HepG2 (cell line): ENCODE measurements around the gene CCNL1. TPM values are rescaled to one million over a fixed set of nuclear protein-coding genes. Genes with fewer than 3 reads are reported as not detected.
"Not testable (repeated sequence)": the region's sequence is repeated elsewhere in the genome, so short reads cannot be mapped to it uniquely, and the experiment has no call there.

Source experiments
- ATAC-seq: fragments of 200-7000 bp; cut with Tn5 transposase; 3 replicates; pipeline ENCODE4 v1.9.1; 2020; ENCODE audit warnings: mild to moderate bottlenecking, moderate library complexity
- BruUV-seq: library from RNA; stranded (reverse); fragments of 400-500 nt; replicated peaks from 2 replicates; lab custom pipeline; 2021; lab: Mats Ljungman, UMichigan
- CTCF ChIA-PET: fragments of 300-600 bp; formaldehyde crosslinking; extraction: SDS; loops from one replicate; lab custom pipeline; 2021; ENCODE audit warnings: low total read pairs, inconsistent platforms, low intra/inter-chr PET ratio; lab: Yijun Ruan, JAX
- POLR2A ChIA-PET: fragments of 350-600 bp; sonication (Branson Sonifier 250); formaldehyde crosslinking; loops from one replicate; lab custom pipeline; 2020; ENCODE audit warnings: antibody characterized with exemption, inconsistent platforms; lab: Yijun Ruan, JAX
- DNase-seq: peaks from one replicate; pipeline ENCODE4 v3.0.0-alpha.2; 2015; ENCODE audit warnings: low spot score
- FAIRE-seq: peaks from 3 replicates; lab custom pipeline; 2011; peaks lifted over from hg19 to GRCh38; lab: Jason Lieb, UNC
- H2AFZ ChIP-seq: one replicate; pipeline ENCODE4 v1.6.1; 2011; ENCODE audit warnings: low read length, inconsistent platforms
- H3K27ac ChIP-seq: fragments of 300-600 bp; 3 replicates; pipeline ENCODE4 v1.8.0; 2011; ENCODE audit warnings: mixed run types, mild to moderate bottlenecking, mixed read lengths, low read length, inconsistent platforms; ENCODE audit not compliant: insufficient read depth; ENCODE audit errors: extremely low read length
- H3K27me3 ChIP-seq, 2 experiments: fragments of 200-600 bp in 1 of 2; 2 replicates in 1 of 2; 3 replicates in 1 of 2; pipeline versions ENCODE4 v1.6.0 to v1.8.0; 2011; ENCODE audit warnings: low read length in 2 of 2, mild to moderate bottlenecking in 2 of 2, moderate library complexity in 2 of 2, inconsistent platforms in 1 of 2; ENCODE audit not compliant: insufficient read depth in 2 of 2, control insufficient read depth in 1 of 2
- H3K36me3 ChIP-seq, 2 experiments: fragments of 200-600 bp in 1 of 2; replicated peaks in 1 of 2; 2 replicates in 1 of 2; 3 replicates in 1 of 2; pipeline versions ENCODE4 v1.5.1 to v1.8.0; 2011; ENCODE audit warnings: low read length in 2 of 2, inconsistent platforms in 1 of 2; ENCODE audit not compliant: insufficient read depth in 2 of 2, control insufficient read depth in 1 of 2
- H3K4me1 ChIP-seq: 2 replicates; pipeline ENCODE4 v1.5.1; 2012; ENCODE audit warnings: low read length, inconsistent platforms; ENCODE audit not compliant: insufficient read depth
- H3K4me2 ChIP-seq: 2 replicates; pipeline ENCODE4 v1.6.0; 2011; ENCODE audit warnings: low read depth, low read length, inconsistent platforms
- H3K4me3 ChIP-seq, 3 experiments: fragments of 200-600 bp in 1 of 3; sonication (generic), shearing (Covaris generic) in 1 of 3; replicated peaks in 1 of 3; 2 replicates each; pipeline ENCODE4 v1.5.1; 2011 to 2016; ENCODE audit warnings: low read length in 3 of 3, inconsistent platforms in 2 of 3, low read depth in 2 of 3, mild to moderate bottlenecking in 2 of 3, control low read depth in 1 of 3, mixed read lengths in 1 of 3; ENCODE audit not compliant: insufficient read depth in 1 of 3
- H3K79me2 ChIP-seq: one replicate; pipeline ENCODE4 v1.6.1; 2011; ENCODE audit warnings: low read length, inconsistent platforms; ENCODE audit not compliant: insufficient read depth
- H3K9ac ChIP-seq: 2 replicates; pipeline ENCODE4 v1.6.0; 2011; ENCODE audit warnings: mild to moderate bottlenecking, low read depth, low read length, inconsistent platforms; ENCODE audit not compliant: insufficient read depth
- H3K9me3 ChIP-seq: 2 replicates; pipeline ENCODE4 v1.5.1; 2012; ENCODE audit warnings: mild to moderate bottlenecking, low read length
- H4K20me1 ChIP-seq: 2 replicates; pipeline ENCODE4 v1.6.0; 2011; ENCODE audit warnings: inconsistent platforms, mild to moderate bottlenecking, low read length, moderate library complexity; ENCODE audit not compliant: insufficient read depth
- HNRNPL ChIP-seq: fragments of 200-400 bp; formaldehyde crosslinking; IDR thresholded peaks from 2 replicates; pipeline ENCODE4 v1.6.1; 2017; ENCODE audit warnings: mild to moderate bottlenecking, low read depth, low read length
- MXI1 ChIP-seq: IDR thresholded peaks from 3 replicates; pipeline ENCODE4 v1.6.1; 2012; ENCODE audit warnings: low read depth, low read length, inconsistent platforms, borderline replicate concordance
- RARA ChIP-seq: IDR thresholded peaks from 2 replicates; pipeline ENCODE4 v1.6.1; 2016; ENCODE audit warnings: missing genetic modification reagents, missing compliant biosample characterization
- SNAPC4 ChIP-seq: sonication (generic); formaldehyde crosslinking; IDR thresholded peaks from 2 replicates; pipeline ENCODE4 v1.4.0; 2020; ENCODE audit warnings: mild to moderate bottlenecking, missing genetic modification reagents
- SPEN ChIP-seq: sonication (generic); formaldehyde crosslinking; IDR thresholded peaks from 2 replicates; pipeline ENCODE4 v1.5.1; 2020; ENCODE audit warnings: low read depth, mild to moderate bottlenecking, missing genetic modification reagents
- STAG1 ChIP-seq: sonication (generic); formaldehyde crosslinking; IDR thresholded peaks from 2 replicates; pipeline ENCODE4 v1.4.0; 2020; ENCODE audit warnings: missing genetic modification reagents
- ZNF501 ChIP-seq: sonication (generic); formaldehyde crosslinking; IDR thresholded peaks from 2 replicates; pipeline ENCODE4 v1.5.1; 2020; ENCODE audit warnings: mild to moderate bottlenecking, moderate library complexity, missing genetic modification reagents
- ZNF83 ChIP-seq: sonication (generic); formaldehyde crosslinking; IDR thresholded peaks from 2 replicates; pipeline ENCODE4 v1.4.0; 2020; ENCODE audit warnings: missing genetic modification reagents, mild to moderate bottlenecking, borderline replicate concordance
- WGBS: methylation state at CpG from one replicate; pipeline ENCODE4 v1.1.6; 2017; ENCODE audit warnings: low lambda C conversion rate; 5-methylcytosine and 5-hydroxymethylcytosine counted together
- in situ Hi-C: cut with HindIII; loops from 2 replicates; pipeline ENCODE4 v1.10.0; 2017; ENCODE audit warnings: low pct_unique_long_range_greater_than_20kb; ENCODE audit not compliant: extremely low pct_ligation_motif_present
- intact Hi-C: fragments of 100-400 bp; cut with micrococcal nuclease; formaldehyde crosslinking; loops from one replicate; pipeline ENCODE4 v1.10.0; 2022; ENCODE audit not compliant: unreplicated experiment
- polyA plus RNA-seq, 8 experiments: library from polyadenylated mRNA; depleted of rRNA in 3 of 8; stranded (reverse) in 7 of 8; unstranded in 1 of 8; fragments of >200 nt; fragmentation: Illumina TruSeq in 4 of 8; extraction: Trizol in 4 of 8; gene quantifications; 2 replicates each; pipeline versions ENCODE4 v1.2.1 to v1.2.3, GENCODE V29; 2011 to 2016; ENCODE audit warnings: low read depth in 4 of 8, missing spikeins in 1 of 8, mixed read lengths in 1 of 8; ENCODE audit not compliant: insufficient read depth in 1 of 8
- total RNA-seq, 5 experiments: library from RNA; depleted of rRNA; stranded (reverse); fragments of >200 nt; fragmentation: Illumina TruSeq; extraction: Trizol; gene quantifications; 2 replicates each; pipeline ENCODE4 v1.2.3, GENCODE V29; 2016; ENCODE audit warnings: low read depth in 1 of 5
- TF ChIP-seq, protein P1 (sequence below): sonication (generic); formaldehyde crosslinking; IDR thresholded peaks from 2 replicates; pipeline ENCODE4 v1.5.0; 2020; ENCODE audit warnings: mild to moderate bottlenecking, missing genetic modification reagents, moderate library complexity

CCNL1 gene
- total and polyA plus RNA-seq, 2 of the 13 experiments (the other 11 are each of a cell fraction or from before 2014, with no cell fraction given) = 151 to 303 TPM

DNA sequence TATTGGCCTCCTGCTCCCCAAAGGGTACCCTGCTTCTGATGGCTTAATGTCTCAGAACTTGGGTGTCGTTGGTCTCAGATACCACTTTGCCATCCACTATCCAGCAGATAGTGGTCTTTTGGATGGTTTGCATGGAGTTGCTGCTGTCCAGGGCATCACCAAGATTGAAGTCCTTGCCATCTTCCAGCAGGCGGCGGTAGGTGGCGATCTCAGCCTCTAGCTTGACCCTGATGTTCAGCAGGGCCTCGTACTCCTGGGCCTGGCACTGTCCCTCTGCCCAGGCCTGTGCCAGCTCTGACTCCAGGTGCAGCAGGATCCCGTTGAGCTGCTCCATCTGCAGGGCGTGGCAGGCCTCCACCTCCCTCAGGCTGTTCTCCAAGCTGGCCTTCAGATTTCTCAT lies 2.7 kb upstream of the CCNL1 start:
- H3K9me3 ChIP-seq, H3K9ac ChIP-seq, FAIRE-seq, H2AFZ ChIP-seq, intact Hi-C loops, H3K36me3 ChIP-seq, H3K27ac ChIP-seq, ATAC-seq, H3K4me3 ChIP-seq, H3K27me3 ChIP-seq, BruUV-seq: not testable (repeated sequence)
- peak; percentile 12 for DNase-seq
- TF ChIP-seq, protein P1, sequence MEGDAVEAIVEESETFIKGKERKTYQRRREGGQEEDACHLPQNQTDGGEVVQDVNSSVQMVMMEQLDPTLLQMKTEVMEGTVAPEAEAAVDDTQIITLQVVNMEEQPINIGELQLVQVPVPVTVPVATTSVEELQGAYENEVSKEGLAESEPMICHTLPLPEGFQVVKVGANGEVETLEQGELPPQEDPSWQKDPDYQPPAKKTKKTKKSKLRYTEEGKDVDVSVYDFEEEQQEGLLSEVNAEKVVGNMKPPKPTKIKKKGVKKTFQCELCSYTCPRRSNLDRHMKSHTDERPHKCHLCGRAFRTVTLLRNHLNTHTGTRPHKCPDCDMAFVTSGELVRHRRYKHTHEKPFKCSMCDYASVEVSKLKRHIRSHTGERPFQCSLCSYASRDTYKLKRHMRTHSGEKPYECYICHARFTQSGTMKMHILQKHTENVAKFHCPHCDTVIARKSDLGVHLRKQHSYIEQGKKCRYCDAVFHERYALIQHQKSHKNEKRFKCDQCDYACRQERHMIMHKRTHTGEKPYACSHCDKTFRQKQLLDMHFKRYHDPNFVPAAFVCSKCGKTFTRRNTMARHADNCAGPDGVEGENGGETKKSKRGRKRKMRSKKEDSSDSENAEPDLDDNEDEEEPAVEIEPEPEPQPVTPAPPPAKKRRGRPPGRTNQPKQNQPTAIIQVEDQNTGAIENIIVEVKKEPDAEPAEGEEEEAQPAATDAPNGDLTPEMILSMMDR = peak; percentile 38
- TF ChIP-seq STAG1 (CRISPR knock-in tag) (peak; percentile 26), HNRNPL (0 out of 2 replicates have a peak, but pooled peaks have one; percentile 46)
- CTCF ChIA-PET = interaction anchor here (1.2 kb wide), 2 partner anchors 39 to 76 kb away, joined by 3 to 4 read pairs; no protein-coding TSS in a partner anchor
- Histone ChIP-seq H3K4me2 (peak overlapping the region; percentile 32; the same call in 1 of the 2 replicates), H3K79me2 (peaks cover 23% of the 10 kb centered on the region), H3K4me1 (peaks cover 56% of the 10 kb centered on the region), H4K20me1 (peaks cover 16% of the 10 kb centered on the region)
- POLR2A ChIA-PET = interaction anchor here (1.4 to 8.5 kb wide), 3 partner anchors 12 to 74 kb away, joined by 4 to 484 read pairs (median 7); no protein-coding TSS in a partner anchor
- in situ Hi-C loops = loop anchor here (5.0 kb wide), 1 partner anchor 80 kb away; no protein-coding TSS in a partner anchor
- WGBS = 23% methylated on average over 5 of the region's 7 CpGs

- FAIRE-seq (no peak), DNase-seq (peak; percentile 80), ATAC-seq (peak; percentile 74)
- intact Hi-C loops = loop anchor here (1.0 kb wide), 4 partner anchors 14 to 78 kb away; no protein-coding TSS in a partner anchor
- Histone ChIP-seq H3K9me3 (no peaks in the 10 kb centered on the region), H3K36me3 (peaks cover 0 to 25% of the 10 kb centered on the region in 2 experiments; a peak in 4 of 5 replicates), H2AFZ (no peak overlapping the region), H3K27me3 (no peaks in the 10 kb centered on the region), H3K9ac (peak overlapping the region; percentile 100), H3K4me3 (peak overlapping the region; percentile 81 to 99 (median 94)), H3K4me2 (peak overlapping the region; percentile 96), H3K27ac (peak overlapping the region; percentile 100), H3K79me2 (peaks cover 40% of the 10 kb centered on the region), H4K20me1 (peaks cover 34% of the 10 kb centered on the region), H3K4me1 (peaks cover 57% of the 10 kb centered on the region)
- CTCF ChIA-PET = no interaction called here
- WGBS = 5% methylated on average over 21 of the region's 22 CpGs
- in situ Hi-C loops = loop anchor here (5.0 kb wide), 1 partner anchor 81 kb away; no protein-coding TSS in a partner anchor
- POLR2A ChIA-PET = interaction anchor here (0.6 to 8.5 kb wide), 25 partner anchors 8 to 1484 kb away, joined by 3 to 484 read pairs (median 5); partner anchors contain the start of genes GFM1, SSR3 and TIPARP
- BruUV-seq = no TSS peak
- TF ChIP-seq RARA (CRISPR knock-in tag) = peak; percentile 74
- peak; percentile 33; the same call in 1 of the 3 replicates for TF ChIP-seq MXI1
- TF ChIP-seq ZNF83 (CRISPR knock-in tag) = no peak
- TF ChIP-seq SPEN (CRISPR knock-in tag) = no peak
- TF ChIP-seq ZNF501 = no peak
- TF ChIP-seq SNAPC4 = no peak; the same call in 1 of the 2 replicates
Measured at GRCh38 chr3:157160658-157161424, 894 bp upstream of the CCNL1 start.
